Measurements from ENCODE around the gene MTG2. TPM values are rescaled to one million over a fixed set of nuclear protein-coding genes. Genes with fewer than 3 reads are reported as not detected.

Gene MTG2
- total and polyA plus RNA-seq, 2 of the 8 experiments (the other 6 are each of a cell fraction or from before 2014, with no cell fraction given), result 14.4 to 22.8 TPM

GRCh38 chr20:62222266-62222850 is 39.5 kb downstream of the MTG2 start (continued):
- TF ChIP-seq SP2 (IDR thresholded peaks at IDR 0.05; ENCODE audit: low read length), result no peak
